ENCODE results near the gene AXIN1.

DNA sequence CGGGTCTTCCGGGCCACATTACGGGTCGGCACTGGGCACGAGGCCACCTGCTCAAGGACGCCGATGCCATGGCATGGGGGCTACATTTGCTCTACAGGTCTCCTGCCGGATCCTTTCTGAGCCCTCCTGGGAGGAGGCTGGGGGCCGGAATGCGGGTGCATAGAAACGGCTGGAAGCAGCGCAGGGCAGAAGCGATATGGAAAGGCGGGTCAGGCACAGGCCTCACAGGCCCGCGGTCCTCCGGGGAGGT is 28.4 kb downstream of the AXIN1 start:
- TF ChIP-seq, protein P1, sequence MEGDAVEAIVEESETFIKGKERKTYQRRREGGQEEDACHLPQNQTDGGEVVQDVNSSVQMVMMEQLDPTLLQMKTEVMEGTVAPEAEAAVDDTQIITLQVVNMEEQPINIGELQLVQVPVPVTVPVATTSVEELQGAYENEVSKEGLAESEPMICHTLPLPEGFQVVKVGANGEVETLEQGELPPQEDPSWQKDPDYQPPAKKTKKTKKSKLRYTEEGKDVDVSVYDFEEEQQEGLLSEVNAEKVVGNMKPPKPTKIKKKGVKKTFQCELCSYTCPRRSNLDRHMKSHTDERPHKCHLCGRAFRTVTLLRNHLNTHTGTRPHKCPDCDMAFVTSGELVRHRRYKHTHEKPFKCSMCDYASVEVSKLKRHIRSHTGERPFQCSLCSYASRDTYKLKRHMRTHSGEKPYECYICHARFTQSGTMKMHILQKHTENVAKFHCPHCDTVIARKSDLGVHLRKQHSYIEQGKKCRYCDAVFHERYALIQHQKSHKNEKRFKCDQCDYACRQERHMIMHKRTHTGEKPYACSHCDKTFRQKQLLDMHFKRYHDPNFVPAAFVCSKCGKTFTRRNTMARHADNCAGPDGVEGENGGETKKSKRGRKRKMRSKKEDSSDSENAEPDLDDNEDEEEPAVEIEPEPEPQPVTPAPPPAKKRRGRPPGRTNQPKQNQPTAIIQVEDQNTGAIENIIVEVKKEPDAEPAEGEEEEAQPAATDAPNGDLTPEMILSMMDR (IDR thresholded peaks at IDR 0.05; ENCODE audit: control extremely low read depth in 1 of 3, insufficient read depth in 1 of 3, low read depth in 1 of 3, low read length in 3 of 3), result no peak
- TF ChIP-seq BRCA1 (IDR thresholded peaks at IDR 0.05; ENCODE audit: low read depth, low read length) (no peak), CEBPB (IDR thresholded peaks at IDR 0.05; ENCODE audit: low read depth, low read length) (no peak), EZH2 (IDR thresholded peaks at IDR 0.05; ENCODE audit: low read depth, low read length, severe bottlenecking) (no peak), POLR2AphosphoS5 (IDR thresholded peaks at IDR 0.05; ENCODE audit: low read depth, low read length) (no peak), TAF1 (IDR thresholded peaks at IDR 0.05; ENCODE audit: low read depth, low read length) (no peak), JUND (IDR thresholded peaks at IDR 0.05; ENCODE audit: low read length) (no peak), POLR2A (IDR thresholded peaks at IDR 0.05; ENCODE audit: control extremely low read depth in 1 of 2, low read depth in 2 of 2, low read length in 2 of 2) (no peak), YY1 (IDR thresholded peaks at IDR 0.05; ENCODE audit: low read depth, low read length) (no peak), SP4 (IDR thresholded peaks at IDR 0.05; ENCODE audit: low read length) (no peak)
- TF ChIP-seq, protein P2, sequence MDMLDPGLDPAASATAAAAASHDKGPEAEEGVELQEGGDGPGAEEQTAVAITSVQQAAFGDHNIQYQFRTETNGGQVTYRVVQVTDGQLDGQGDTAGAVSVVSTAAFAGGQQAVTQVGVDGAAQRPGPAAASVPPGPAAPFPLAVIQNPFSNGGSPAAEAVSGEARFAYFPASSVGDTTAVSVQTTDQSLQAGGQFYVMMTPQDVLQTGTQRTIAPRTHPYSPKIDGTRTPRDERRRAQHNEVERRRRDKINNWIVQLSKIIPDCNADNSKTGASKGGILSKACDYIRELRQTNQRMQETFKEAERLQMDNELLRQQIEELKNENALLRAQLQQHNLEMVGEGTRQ (IDR thresholded peaks at IDR 0.05; ENCODE audit: low read length), result no peak
